ENCODE results near the gene RDX. TPM values are rescaled to one million over a fixed set of nuclear protein-coding genes. Genes with fewer than 3 reads are reported as not detected.
A peak's percentile ranks its signal among the peaks of the same experiment; 100 is the strongest.

Gene RDX
- total RNA-seq, 4 donors from 2014 or later: 26.5 to 42.3 (median 32.6) TPM

GRCh38 chr11:110174645-110175310 lies 121.6 kb downstream of the RDX start:
- WGBS, 2 donors: 73 to 79% methylated on average over 6 of the region's 6 CpGs
- intact Hi-C loops (cut with DNase I; ENCODE audit: low total_unique reads): no loop called here
- TF ChIP-seq CTCF (IDR thresholded peaks at IDR 0.05) (no peak), POLR2A (IDR thresholded peaks at IDR 0.05) (no peak)
- DNase-seq (ENCODE audit: low spot score in 2 of 2): no peak
- no peak overlapping the region for H3K4me3 ChIP-seq (ENCODE audit: low read depth, poor library complexity, severe bottlenecking)

GRCh38 chr11:110173811-110174644 lies 122.4 kb downstream of the RDX start:
- WGBS, 2 donors: 16 to 18% methylated on average over 14 of the region's 14 CpGs

GRCh38 chr11:110172468-110173065 lies 123.8 kb downstream of the RDX start:
- TF ChIP-seq CTCF (IDR thresholded peaks at IDR 0.05): no peak
- TF ChIP-seq POLR2A (IDR thresholded peaks at IDR 0.05): no peak
- 89 to 95% methylated on average over 11 of the region's 11 CpGs for WGBS, 2 donors
- no peak overlapping the region for H3K4me3 ChIP-seq (ENCODE audit: low read depth, poor library complexity, severe bottlenecking)
- DNase-seq (ENCODE audit: low spot score in 2 of 2): no peak
- intact Hi-C loops (cut with DNase I; ENCODE audit: low total_unique reads): no loop called here

More at GRCh38 chr11:110173811-110174644, 122.4 kb downstream of the RDX start:
- DNase-seq (ENCODE audit: low spot score in 2 of 2): peak; percentile 34 to 90
- H3K4me3 ChIP-seq (ENCODE audit: low read depth, poor library complexity, severe bottlenecking): no peak overlapping the region
- TF ChIP-seq CTCF (IDR thresholded peaks at IDR 0.05): no peak
- no peak for TF ChIP-seq POLR2A (IDR thresholded peaks at IDR 0.05)
- intact Hi-C loops (cut with DNase I; ENCODE audit: low total_unique reads): no loop called here

GRCh38 chr11:110169738-110170137 lies 126.7 kb downstream of the RDX start:
- 55 to 64% methylated on average over 2 of the region's 2 CpGs for WGBS, 2 donors
- intact Hi-C loops (cut with DNase I; ENCODE audit: low total_unique reads): no loop called here
- TF ChIP-seq CTCF (IDR thresholded peaks at IDR 0.05) (no peak), POLR2A (IDR thresholded peaks at IDR 0.05) (no peak)
- no peak overlapping the region for H3K4me3 ChIP-seq (ENCODE audit: low read depth, poor library complexity, severe bottlenecking)
- no peak for DNase-seq (ENCODE audit: low spot score in 2 of 2)

- intact Hi-C loops (cut with DNase I; ENCODE audit: low total_unique reads): no loop called here
- TF ChIP-seq CTCF (IDR thresholded peaks at IDR 0.05): no peak
- TF ChIP-seq POLR2A (IDR thresholded peaks at IDR 0.05): no peak
- H3K4me3 ChIP-seq (ENCODE audit: low read depth, poor library complexity, severe bottlenecking): no peak overlapping the region
- WGBS, 2 donors: 81 to 86% methylated on average over 5 of the region's 5 CpGs
- no peak for DNase-seq (ENCODE audit: low spot score in 2 of 2)
These were observed 128.2 kb downstream of the RDX start for GRCh38 chr11:110168033-110168803.

Measured in lower leg skin (tissue), 4 donors.